ENCODE data around the gene C16orf46.
"Not testable (repeated sequence)": the region's sequence is repeated elsewhere in the genome, so short reads cannot be mapped to it uniquely, and the experiment has no call there.

Gene C16orf46, protein sequence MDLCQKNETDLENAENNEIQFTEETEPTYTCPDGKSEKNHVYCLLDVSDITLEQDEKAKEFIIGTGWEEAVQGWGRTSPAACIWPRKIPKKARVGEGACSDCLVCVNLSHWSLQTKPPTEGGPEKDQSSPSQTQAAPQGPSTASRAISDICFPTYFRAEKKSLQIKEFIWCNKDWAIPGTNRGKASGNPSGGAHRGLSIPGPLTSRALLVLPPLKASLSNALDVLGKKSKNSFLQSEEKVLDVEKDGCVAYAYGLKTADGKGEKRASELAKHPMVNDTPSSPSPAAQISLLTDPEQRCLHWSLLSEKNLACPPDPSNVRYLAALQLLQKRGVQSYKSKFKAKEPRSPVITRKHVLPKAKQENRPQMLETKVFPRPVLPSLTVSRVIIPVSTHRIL

DNA sequence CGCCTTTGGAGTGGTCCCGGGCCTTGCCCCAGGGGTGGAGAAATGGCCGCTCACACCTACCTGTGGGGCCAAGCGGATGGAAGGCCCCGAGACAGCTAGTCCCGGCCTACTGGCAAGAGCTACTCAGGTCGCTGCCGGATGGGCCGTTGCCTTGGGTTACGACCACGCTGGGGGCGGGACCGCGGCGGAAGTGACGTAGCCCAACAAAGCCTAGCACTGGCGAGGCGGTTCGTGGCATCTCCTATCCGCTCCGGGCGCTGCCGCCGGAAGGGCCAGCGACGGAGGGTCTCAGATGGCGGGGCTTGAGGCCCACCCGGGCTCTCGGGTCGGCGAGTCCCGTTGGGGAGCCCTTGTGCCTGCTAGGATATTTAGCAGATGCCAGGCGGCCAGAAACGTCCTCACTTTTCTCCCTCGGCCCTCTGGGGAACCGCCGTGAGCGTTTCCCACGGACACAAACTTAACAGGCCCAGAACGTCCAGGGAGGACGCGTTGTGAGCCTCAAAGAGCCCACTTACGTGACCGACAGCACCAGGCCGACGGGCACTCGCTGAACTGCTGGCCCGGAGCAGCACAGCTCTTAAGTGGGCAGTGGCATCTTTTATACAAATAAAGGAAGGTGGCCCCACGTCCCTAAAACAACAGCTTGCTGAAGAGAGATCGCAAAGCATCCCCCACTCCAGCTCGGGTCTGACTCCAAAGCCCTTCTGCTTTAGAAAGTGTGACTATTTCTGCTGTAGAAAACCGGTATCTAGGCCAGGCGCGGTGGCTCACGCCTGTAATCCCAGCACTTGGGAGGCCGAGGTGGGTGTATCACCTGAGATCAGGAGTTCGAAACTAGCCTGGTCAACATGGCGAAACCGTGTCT, at the start of gene C16orf46:
Gene C16orf46, minus strand, starts transcription at position 163 of the 865 bp plus-strand sequence. CDS start 13,283 bp downstream, outside the sequence.
- H3K9ac ChIP-seq (ENCODE audit: low read length) = peak within 1 kb of the TSS; percentile 85
- peak within 1 kb of the TSS; percentile 84 for H3K27ac ChIP-seq (ENCODE audit: low read length)
- no peaks in the 10 kb centered on the region for H3K36me3 ChIP-seq (ENCODE audit: control insufficient read depth, low read depth, low read length)
- H3K4me3 ChIP-seq (ENCODE audit: low read length) = peak within 1 kb of the TSS; percentile 72
- no peaks in the 10 kb centered on the region for H3K4me1 ChIP-seq (ENCODE audit: control insufficient read depth, low read depth, low read length)
- H3K27me3 ChIP-seq (ENCODE audit: control insufficient read depth, insufficient read depth, low read length) = peaks cover 7% of the 10 kb centered on the region
- H3K9me3 ChIP-seq (ENCODE audit: control insufficient read depth, low read depth, low read length) = no peaks in the 10 kb centered on the region

DNA sequence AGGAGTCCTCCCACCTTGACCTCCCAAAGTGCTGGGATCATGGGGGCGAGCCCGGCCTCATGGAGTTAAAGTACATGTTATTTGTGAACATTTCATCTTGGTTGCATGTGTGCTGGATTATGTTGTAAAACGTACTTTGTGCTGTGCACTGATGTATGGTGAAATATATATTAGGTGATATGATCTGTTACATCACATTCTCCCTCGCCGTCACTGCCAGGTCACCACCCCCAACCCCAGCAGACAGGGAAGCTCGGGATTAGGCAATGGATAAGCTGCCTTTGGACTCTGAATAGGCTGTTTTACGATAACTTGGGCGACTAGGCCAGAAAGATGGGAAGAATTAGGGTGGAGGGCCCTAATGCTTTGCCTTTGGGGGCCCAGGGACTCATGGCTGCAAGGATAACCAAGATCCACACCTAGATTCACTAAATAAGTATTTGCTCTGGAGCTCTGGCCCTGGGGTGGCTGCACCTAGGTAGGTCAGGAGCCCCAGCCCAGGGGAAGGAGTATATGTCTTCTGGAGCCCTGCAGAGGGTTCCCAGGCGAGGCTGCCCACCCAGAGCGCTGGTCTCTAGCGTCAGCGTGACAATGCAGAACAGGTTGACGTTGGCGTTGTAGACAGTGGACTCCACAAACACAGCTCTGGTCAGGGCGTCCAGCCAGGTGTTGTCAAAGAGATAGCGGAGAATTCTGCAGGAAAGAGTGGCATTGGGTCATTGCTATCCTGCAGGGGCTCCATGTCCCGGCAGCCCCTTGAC, 46.2 kb upstream of the C16orf46 start:
- no peaks in the 10 kb centered on the region for H3K4me1 ChIP-seq (ENCODE audit: control insufficient read depth, low read depth, low read length)
- no peaks in the 10 kb centered on the region for H3K27me3 ChIP-seq (ENCODE audit: control insufficient read depth, insufficient read depth, low read length)
- no peak overlapping the region for H3K27ac ChIP-seq (ENCODE audit: low read length)
- H3K36me3 ChIP-seq (ENCODE audit: control insufficient read depth, low read depth, low read length) = no peaks in the 10 kb centered on the region
- H3K4me3 ChIP-seq (ENCODE audit: low read length) = no peak overlapping the region
- no peaks in the 10 kb centered on the region for H3K9me3 ChIP-seq (ENCODE audit: control insufficient read depth, low read depth, low read length)
- H3K9ac ChIP-seq (ENCODE audit: low read length) = no peak overlapping the region

DNA sequence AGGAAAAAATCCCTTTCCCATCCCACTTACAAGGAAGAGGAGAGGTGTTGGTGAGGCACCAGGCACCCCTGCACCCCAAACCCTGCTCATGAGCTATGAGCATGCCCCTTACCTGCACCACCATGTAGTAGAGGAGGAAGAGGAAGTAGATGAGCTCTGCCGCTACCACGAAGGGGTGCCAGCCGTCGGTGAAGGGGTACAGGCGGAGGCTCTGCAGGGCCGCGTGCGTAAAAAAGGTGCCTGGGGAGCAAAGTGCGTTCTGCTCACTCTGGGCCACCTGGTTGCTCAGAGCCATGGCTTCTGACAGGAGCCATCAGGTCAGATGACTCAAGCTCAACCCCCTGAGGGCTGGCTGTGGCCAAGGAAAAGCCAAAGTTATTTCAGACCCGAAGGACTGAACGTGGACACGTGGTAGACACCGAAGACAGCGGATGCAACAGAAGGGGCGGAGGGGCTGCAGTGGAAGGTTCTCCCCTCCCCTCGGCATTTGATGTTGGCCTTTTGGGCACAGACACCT, 44.5 kb upstream of the C16orf46 start:
- Histone ChIP-seq H3K36me3 (ENCODE audit: control insufficient read depth, low read depth, low read length) (no peaks in the 10 kb centered on the region), H3K4me1 (ENCODE audit: control insufficient read depth, low read depth, low read length) (no peaks in the 10 kb centered on the region), H3K4me3 (ENCODE audit: low read length) (no peak overlapping the region), H3K27ac (ENCODE audit: low read length) (no peak overlapping the region), H3K9ac (ENCODE audit: low read length) (no peak overlapping the region), H3K27me3 (ENCODE audit: control insufficient read depth, insufficient read depth, low read length) (no peaks in the 10 kb centered on the region), H3K9me3 (ENCODE audit: control insufficient read depth, low read depth, low read length) (no peaks in the 10 kb centered on the region)

DNA sequence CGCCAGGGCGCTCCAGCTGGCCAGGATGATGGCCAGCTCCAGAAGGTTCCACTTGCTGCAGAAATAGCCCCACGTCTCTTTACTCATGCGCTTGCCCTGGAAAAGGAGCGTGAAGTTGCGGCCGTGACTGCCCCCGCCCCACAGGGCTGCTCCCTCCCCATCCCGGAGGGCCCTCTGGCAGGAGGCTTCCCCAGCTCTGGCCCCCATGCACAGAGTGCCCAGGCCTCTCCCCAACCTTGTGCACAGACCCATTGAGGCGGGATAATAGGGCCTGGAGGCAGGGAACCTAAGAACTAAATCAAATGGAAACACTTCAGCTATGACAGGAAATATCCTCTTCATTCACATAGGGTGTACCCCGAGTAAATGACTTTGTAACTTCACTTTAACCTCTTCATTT, 40.4 kb upstream of the C16orf46 start:
- no peaks in the 10 kb centered on the region for H3K4me1 ChIP-seq (ENCODE audit: control insufficient read depth, low read depth, low read length)
- no peak overlapping the region for H3K9ac ChIP-seq (ENCODE audit: low read length)
- no peaks in the 10 kb centered on the region for H3K36me3 ChIP-seq (ENCODE audit: control insufficient read depth, low read depth, low read length)
- H3K9me3 ChIP-seq (ENCODE audit: control insufficient read depth, low read depth, low read length) = no peaks in the 10 kb centered on the region
- H3K27ac ChIP-seq (ENCODE audit: low read length) = no peak overlapping the region
- H3K27me3 ChIP-seq (ENCODE audit: control insufficient read depth, insufficient read depth, low read length) = no peaks in the 10 kb centered on the region
- H3K4me3 ChIP-seq (ENCODE audit: low read length) = no peak overlapping the region

DNA sequence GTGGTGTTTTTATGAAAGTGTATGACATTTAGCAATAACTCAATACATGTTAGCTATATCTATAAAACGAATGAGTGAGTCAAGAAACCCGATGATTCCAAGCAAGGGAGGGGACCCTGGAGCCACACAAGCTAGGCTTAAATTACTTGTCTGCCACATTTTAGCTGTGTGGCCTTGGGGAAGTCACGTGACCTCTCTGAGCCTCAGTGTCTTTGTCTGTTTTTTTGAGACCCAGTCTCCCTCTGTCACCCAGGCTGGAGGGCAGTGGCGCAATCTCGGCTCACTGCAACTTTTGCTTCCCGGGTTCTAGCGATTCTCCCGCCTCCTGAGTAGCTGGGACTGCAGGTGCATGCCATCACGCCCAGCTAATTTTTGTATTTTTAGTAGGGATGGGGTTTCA, 39.2 kb upstream of the C16orf46 start:
- Histone ChIP-seq H3K9me3 (ENCODE audit: control insufficient read depth, low read depth, low read length) (no peaks in the 10 kb centered on the region), H3K4me1 (ENCODE audit: control insufficient read depth, low read depth, low read length) (no peaks in the 10 kb centered on the region), H3K9ac (ENCODE audit: low read length) (no peak overlapping the region), H3K4me3 (ENCODE audit: low read length) (no peak overlapping the region), H3K36me3 (ENCODE audit: control insufficient read depth, low read depth, low read length) (no peaks in the 10 kb centered on the region), H3K27ac (ENCODE audit: low read length) (no peak overlapping the region), H3K27me3 (ENCODE audit: control insufficient read depth, insufficient read depth, low read length) (no peaks in the 10 kb centered on the region)

DNA sequence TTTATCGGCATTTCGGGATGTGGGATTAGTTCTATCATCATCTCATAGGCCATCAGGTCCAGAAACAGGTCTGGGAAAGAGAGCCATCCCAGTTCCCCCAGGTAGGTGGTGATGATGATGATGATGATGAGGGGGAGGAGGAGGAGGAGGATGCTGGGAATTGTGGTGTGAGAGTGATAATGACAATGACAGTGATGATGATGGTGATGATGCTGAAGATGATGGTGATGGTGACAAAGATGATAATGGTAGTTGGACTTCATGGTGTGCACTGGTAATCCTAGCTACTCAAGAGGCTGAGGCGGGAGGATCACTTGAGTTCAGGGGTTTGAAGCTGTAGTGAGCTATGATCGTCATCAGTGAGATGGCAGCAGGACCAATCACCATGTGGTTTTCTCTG, 35.4 kb upstream of the C16orf46 start:
- Histone ChIP-seq H3K9me3 (ENCODE audit: control insufficient read depth, low read depth, low read length) (no peaks in the 10 kb centered on the region), H3K27me3 (ENCODE audit: control insufficient read depth, insufficient read depth, low read length) (no peaks in the 10 kb centered on the region), H3K27ac (ENCODE audit: low read length) (no peak overlapping the region), H3K36me3 (ENCODE audit: control insufficient read depth, low read depth, low read length) (no peaks in the 10 kb centered on the region), H3K9ac (ENCODE audit: low read length) (no peak overlapping the region), H3K4me3 (ENCODE audit: low read length) (no peak overlapping the region), H3K4me1 (ENCODE audit: control insufficient read depth, low read depth, low read length) (no peaks in the 10 kb centered on the region)

DNA sequence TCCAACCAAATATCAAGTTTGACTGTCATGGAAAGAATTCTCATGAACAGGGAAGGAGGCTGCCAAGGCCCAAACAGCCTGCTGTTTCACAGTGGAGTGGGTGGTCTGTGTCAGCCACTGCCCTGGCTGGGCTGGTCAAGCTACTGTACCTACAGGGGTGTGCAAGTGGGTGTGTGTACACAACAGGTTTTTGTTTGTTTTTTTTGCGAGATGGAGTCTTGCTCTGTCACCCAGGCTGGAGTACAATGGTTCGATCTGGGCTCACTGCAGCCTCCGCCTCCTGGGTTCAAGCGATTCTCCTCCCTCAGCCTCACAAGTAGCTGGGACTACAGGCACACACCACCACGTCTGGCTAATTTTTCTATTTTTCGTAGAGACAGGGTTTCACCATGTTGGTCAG, 32.2 kb upstream of the C16orf46 start:
- H3K27me3 ChIP-seq (ENCODE audit: control insufficient read depth, insufficient read depth, low read length); H3K27ac ChIP-seq (ENCODE audit: low read length); H3K36me3 ChIP-seq (ENCODE audit: control insufficient read depth, low read depth, low read length); H3K4me1 ChIP-seq (ENCODE audit: control insufficient read depth, low read depth, low read length); H3K9ac ChIP-seq (ENCODE audit: low read length); H3K4me3 ChIP-seq (ENCODE audit: low read length); H3K9me3 ChIP-seq (ENCODE audit: control insufficient read depth, low read depth, low read length): not testable (repeated sequence)

DNA sequence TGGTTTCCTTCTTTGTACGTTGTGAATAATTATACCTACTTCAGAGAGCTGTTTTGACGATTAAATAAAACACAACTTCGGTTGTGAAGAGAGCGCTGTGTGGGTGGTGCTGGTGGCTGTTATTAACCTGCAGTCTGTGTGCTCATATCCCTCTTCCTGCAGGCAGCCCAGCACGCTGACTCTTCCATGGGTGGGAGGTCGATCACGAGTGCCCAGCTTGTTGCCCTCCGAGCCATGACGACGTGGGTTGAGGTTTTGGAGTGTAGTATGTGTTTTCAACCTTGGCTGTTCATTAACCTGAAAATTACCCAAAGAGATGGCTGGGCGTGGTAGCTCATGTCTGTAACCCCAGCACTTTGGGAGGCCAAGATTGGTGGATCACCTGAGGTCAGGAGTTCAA, 30.5 kb upstream of the C16orf46 start:
- no peaks in the 10 kb centered on the region for H3K9me3 ChIP-seq (ENCODE audit: control insufficient read depth, low read depth, low read length)
- no peak overlapping the region for H3K4me3 ChIP-seq (ENCODE audit: low read length)
- no peak overlapping the region for H3K27ac ChIP-seq (ENCODE audit: low read length)
- H3K9ac ChIP-seq (ENCODE audit: low read length) = no peak overlapping the region
- H3K4me1 ChIP-seq (ENCODE audit: control insufficient read depth, low read depth, low read length) = no peaks in the 10 kb centered on the region
- no peaks in the 10 kb centered on the region for H3K36me3 ChIP-seq (ENCODE audit: control insufficient read depth, low read depth, low read length)
- H3K27me3 ChIP-seq (ENCODE audit: control insufficient read depth, insufficient read depth, low read length) = no peaks in the 10 kb centered on the region

DNA sequence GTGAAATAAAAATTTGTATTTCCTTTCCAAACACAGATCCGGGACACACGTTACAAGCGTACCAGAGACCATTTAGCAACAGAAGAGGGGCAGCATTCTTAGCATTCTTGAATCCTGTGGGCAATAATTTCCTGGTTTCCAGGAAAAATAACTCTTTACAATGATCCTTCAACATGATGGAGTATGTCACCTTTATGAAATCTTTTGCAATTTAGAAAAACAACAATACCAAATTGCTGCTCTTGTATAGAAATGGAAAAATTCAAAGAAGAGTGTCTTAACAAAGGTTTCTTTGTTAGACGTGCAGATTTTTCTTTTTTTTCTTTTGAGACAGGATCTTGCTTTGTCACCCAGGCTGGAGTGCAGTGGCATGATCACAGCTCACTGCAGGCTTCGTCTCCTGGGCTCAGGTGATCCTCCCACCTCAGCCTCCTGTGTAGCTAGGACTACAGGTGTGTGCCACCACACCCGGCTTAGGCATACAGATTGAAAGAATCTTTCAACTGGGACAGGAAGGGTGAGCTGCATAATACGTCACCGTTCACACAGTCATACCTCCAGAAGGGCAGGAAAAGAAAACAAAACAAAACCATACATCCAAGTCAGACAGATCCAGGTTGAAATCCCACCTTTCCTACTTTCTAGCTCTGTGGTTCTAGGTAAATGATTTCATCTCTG, 29.9 kb upstream of the C16orf46 start:
- Histone ChIP-seq H3K27me3 (ENCODE audit: control insufficient read depth, insufficient read depth, low read length) (no peaks in the 10 kb centered on the region), H3K27ac (ENCODE audit: low read length) (no peak overlapping the region), H3K9me3 (ENCODE audit: control insufficient read depth, low read depth, low read length) (no peaks in the 10 kb centered on the region), H3K4me3 (ENCODE audit: low read length) (no peak overlapping the region), H3K36me3 (ENCODE audit: control insufficient read depth, low read depth, low read length) (no peaks in the 10 kb centered on the region), H3K4me1 (ENCODE audit: control insufficient read depth, low read depth, low read length) (no peaks in the 10 kb centered on the region), H3K9ac (ENCODE audit: low read length) (no peak overlapping the region)

DNA sequence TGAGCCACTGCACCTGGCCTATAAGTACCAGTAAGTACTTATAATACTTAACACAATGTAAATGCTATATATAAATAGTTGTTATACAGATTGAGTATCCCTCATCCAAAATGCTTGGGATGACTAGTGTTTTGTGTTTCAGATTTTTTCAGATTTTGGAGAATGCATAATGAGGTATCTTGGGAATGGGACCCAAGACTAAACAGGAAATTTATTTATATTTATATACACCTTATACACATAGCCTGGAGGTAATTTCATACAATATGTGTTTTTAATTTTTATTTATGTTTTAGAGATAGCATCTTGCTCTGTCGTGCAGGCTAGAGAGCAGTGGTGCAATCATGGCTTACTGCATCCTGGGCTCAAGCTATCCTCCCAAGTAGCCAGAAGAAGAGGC, 28.9 kb upstream of the C16orf46 start:
- H3K4me3 ChIP-seq (ENCODE audit: low read length) = no peak overlapping the region
- H3K9ac ChIP-seq (ENCODE audit: low read length) = no peak overlapping the region
- no peaks in the 10 kb centered on the region for H3K4me1 ChIP-seq (ENCODE audit: control insufficient read depth, low read depth, low read length)
- no peak overlapping the region for H3K27ac ChIP-seq (ENCODE audit: low read length)
- no peaks in the 10 kb centered on the region for H3K9me3 ChIP-seq (ENCODE audit: control insufficient read depth, low read depth, low read length)
- H3K36me3 ChIP-seq (ENCODE audit: control insufficient read depth, low read depth, low read length) = no peaks in the 10 kb centered on the region
- H3K27me3 ChIP-seq (ENCODE audit: control insufficient read depth, insufficient read depth, low read length) = no peaks in the 10 kb centered on the region

DNA sequence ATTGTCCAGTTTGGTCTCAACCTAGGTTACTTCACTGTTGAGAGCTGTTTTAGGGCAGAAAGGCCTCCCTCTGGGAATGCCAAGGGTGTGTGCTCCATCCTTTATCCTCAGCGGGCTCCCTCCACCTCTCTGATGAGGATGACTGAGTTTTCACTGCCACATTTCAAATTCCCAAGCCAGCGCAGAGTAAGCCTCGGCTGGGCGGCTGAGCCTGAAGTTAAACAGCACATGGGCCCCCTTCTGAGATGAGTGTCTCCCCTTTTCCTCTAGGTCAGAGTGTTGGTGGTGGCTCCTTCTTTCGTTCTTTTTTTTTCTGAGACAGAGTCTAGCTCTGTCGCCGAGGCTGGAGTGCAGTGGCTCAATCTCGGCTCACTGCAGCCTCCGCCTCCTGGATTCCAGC, 24.7 kb upstream of the C16orf46 start:
- Histone ChIP-seq H3K27ac (ENCODE audit: low read length) (no peak overlapping the region), H3K4me3 (ENCODE audit: low read length) (no peak overlapping the region), H3K9me3 (ENCODE audit: control insufficient read depth, low read depth, low read length) (no peaks in the 10 kb centered on the region), H3K27me3 (ENCODE audit: control insufficient read depth, insufficient read depth, low read length) (no peaks in the 10 kb centered on the region), H3K36me3 (ENCODE audit: control insufficient read depth, low read depth, low read length) (no peaks in the 10 kb centered on the region), H3K9ac (ENCODE audit: low read length) (no peak overlapping the region), H3K4me1 (ENCODE audit: control insufficient read depth, low read depth, low read length) (peaks cover under 1% of the 10 kb centered on the region)

Measured in iPS-18a (cell line).